Keratinocyte (primary cell): ENCODE results near the gene SLC2A4RG. TPM values are rescaled to one million over a fixed set of nuclear protein-coding genes. Genes with fewer than 3 reads are reported as not detected.

Source experiments
- DNase-seq: peaks from one replicate; pipeline ENCODE4 v3.0.0-alpha.2; 2011; ENCODE audit warnings: low read depth, missing footprints, low spot score
- FAIRE-seq: peaks from 2 replicates; lab custom pipeline; 2011; peaks lifted over from hg19 to GRCh38; lab: Jason Lieb, UNC
- H2AFZ ChIP-seq: 2 replicates; pipeline ENCODE4 v1.6.0; 2012; ENCODE audit warnings: low read length, control low read depth, inconsistent platforms; ENCODE audit not compliant: control insufficient read depth
- H3K27ac ChIP-seq: 2 replicates; pipeline ENCODE4 v1.5.1; 2011; ENCODE audit warnings: low read length; ENCODE audit not compliant: control insufficient read depth, insufficient read depth
- H3K27me3 ChIP-seq: 3 replicates; pipeline ENCODE4 v1.6.0; 2011; ENCODE audit warnings: low read length; ENCODE audit not compliant: control insufficient read depth, insufficient read depth; ENCODE audit errors: extremely low read depth
- H3K36me3 ChIP-seq, 2 experiments: 2 replicates in 1 of 2; 3 replicates in 1 of 2; pipeline ENCODE4 v1.5.1; 2011; ENCODE audit warnings: low read length in 2 of 2, mild to moderate bottlenecking in 1 of 2; ENCODE audit not compliant: control insufficient read depth in 2 of 2, insufficient read depth in 2 of 2; ENCODE audit errors: extremely low read depth in 1 of 2
- H3K4me1 ChIP-seq: 3 replicates; pipeline ENCODE4 v1.5.1; 2011; ENCODE audit warnings: low read length; ENCODE audit not compliant: control insufficient read depth, insufficient read depth; ENCODE audit errors: extremely low read depth
- H3K4me2 ChIP-seq: 3 replicates; pipeline ENCODE4 v1.6.0; 2011; ENCODE audit warnings: low read depth, low read length; ENCODE audit not compliant: control insufficient read depth, insufficient read depth; ENCODE audit errors: extremely low read depth
- H3K4me3 ChIP-seq, 3 experiments: fragments of 200-600 bp in 1 of 3; sonication (generic) in 1 of 3; 2 replicates in 2 of 3; 3 replicates in 1 of 3; pipeline ENCODE4 v1.5.1; 2011 to 2016; ENCODE audit warnings: low read length in 3 of 3, mild to moderate bottlenecking in 3 of 3, control low read depth in 2 of 3, inconsistent platforms in 1 of 3, low read depth in 1 of 3, mixed read lengths in 1 of 3, mixed run types in 1 of 3, moderate library complexity in 1 of 3; ENCODE audit not compliant: control insufficient read depth in 2 of 3, insufficient read depth in 2 of 3; ENCODE audit errors: extremely low read depth in 1 of 3
- H3K79me2 ChIP-seq: 2 replicates; pipeline ENCODE4 v1.6.0; 2012; ENCODE audit warnings: low read length; ENCODE audit not compliant: control insufficient read depth, insufficient read depth
- H3K9ac ChIP-seq: 3 replicates; pipeline ENCODE4 v1.6.0; 2011; ENCODE audit warnings: low read length; ENCODE audit not compliant: control insufficient read depth, insufficient read depth; ENCODE audit errors: extremely low read depth
- H3K9me1 ChIP-seq: 3 replicates; pipeline ENCODE4 v1.6.0; 2011; ENCODE audit warnings: low read length; ENCODE audit not compliant: control insufficient read depth, insufficient read depth; ENCODE audit errors: extremely low read depth
- H3K9me3 ChIP-seq: 2 replicates; pipeline ENCODE4 v1.5.1; 2012; ENCODE audit warnings: low read depth, low read length; ENCODE audit not compliant: control insufficient read depth
- H4K20me1 ChIP-seq: 3 replicates; pipeline ENCODE4 v1.6.0; 2011; ENCODE audit warnings: low read length; ENCODE audit not compliant: control insufficient read depth, insufficient read depth; ENCODE audit errors: extremely low read depth
- EZH2 ChIP-seq: IDR thresholded peaks from one replicate; pipeline ENCODE4 v1.6.1; 2012; ENCODE audit warnings: inconsistent platforms, mild to moderate bottlenecking, low read length, moderate library complexity
- dilution Hi-C: fragments of 300-500 bp; cut with MboI; formaldehyde crosslinking; loops from one replicate; pipeline ENCODE4 v1.7.0; 2020; ENCODE audit warnings: low sequenced_read_pairs; ENCODE audit not compliant: extremely low pct_ligation_motif_present
- polyA plus RNA-seq, 5 experiments: library from polyadenylated mRNA; depleted of rRNA in 3 of 5; stranded (reverse) in 3 of 5; stranded (forward) in 1 of 5; unstranded in 1 of 5; fragments of >200 nt; gene quantifications; 1 replicate in 1 of 5; 2 replicates in 3 of 5; 3 replicates in 1 of 5; pipeline versions ENCODE4 v1.2.1 to v1.2.3, GENCODE V29; 2011 to 2012; ENCODE audit warnings: missing spikeins in 2 of 5, low read depth in 1 of 5, low replicate concordance in 1 of 5
- TF ChIP-seq, protein P1 (sequence below), 3 experiments: IDR thresholded peaks in 1 of 3; conservative IDR thresholded peaks in 1 of 3; optimal IDR thresholded peaks in 1 of 3; 2 replicates in 2 of 3; 3 replicates in 1 of 3; pipeline versions ENCODE3 to v1.5.1; 2011; ENCODE audit warnings: low read length in 3 of 3, mild to moderate bottlenecking in 3 of 3, moderate library complexity in 2 of 3, control low read depth in 1 of 3, inconsistent platforms in 1 of 3; ENCODE audit not compliant: insufficient read depth in 2 of 3; ENCODE audit errors: extremely low read depth in 1 of 3

SLC2A4RG gene
- polyA plus RNA-seq, 1 donor (not counting 4 experiments of a cell fraction or from before 2014, with no cell fraction given): 23.5 TPM

- H3K27ac ChIP-seq: no peak overlapping the region
- H3K9me3 ChIP-seq: no peaks in the 10 kb centered on the region
- H3K27me3 ChIP-seq: peaks cover 3% of the 10 kb centered on the region
- H3K4me3 ChIP-seq: no peak overlapping the region
- H3K4me2 ChIP-seq: no peak overlapping the region
- no peak for FAIRE-seq
- no peaks in the 10 kb centered on the region for H3K9me1 ChIP-seq
- no peaks in the 10 kb centered on the region for H3K36me3 ChIP-seq
- no peak for DNase-seq
- no peak overlapping the region for H2AFZ ChIP-seq
- H3K9ac ChIP-seq: no peak overlapping the region
- H4K20me1 ChIP-seq: no peaks in the 10 kb centered on the region
- no peaks in the 10 kb centered on the region for H3K4me1 ChIP-seq
- TF ChIP-seq, protein P1, sequence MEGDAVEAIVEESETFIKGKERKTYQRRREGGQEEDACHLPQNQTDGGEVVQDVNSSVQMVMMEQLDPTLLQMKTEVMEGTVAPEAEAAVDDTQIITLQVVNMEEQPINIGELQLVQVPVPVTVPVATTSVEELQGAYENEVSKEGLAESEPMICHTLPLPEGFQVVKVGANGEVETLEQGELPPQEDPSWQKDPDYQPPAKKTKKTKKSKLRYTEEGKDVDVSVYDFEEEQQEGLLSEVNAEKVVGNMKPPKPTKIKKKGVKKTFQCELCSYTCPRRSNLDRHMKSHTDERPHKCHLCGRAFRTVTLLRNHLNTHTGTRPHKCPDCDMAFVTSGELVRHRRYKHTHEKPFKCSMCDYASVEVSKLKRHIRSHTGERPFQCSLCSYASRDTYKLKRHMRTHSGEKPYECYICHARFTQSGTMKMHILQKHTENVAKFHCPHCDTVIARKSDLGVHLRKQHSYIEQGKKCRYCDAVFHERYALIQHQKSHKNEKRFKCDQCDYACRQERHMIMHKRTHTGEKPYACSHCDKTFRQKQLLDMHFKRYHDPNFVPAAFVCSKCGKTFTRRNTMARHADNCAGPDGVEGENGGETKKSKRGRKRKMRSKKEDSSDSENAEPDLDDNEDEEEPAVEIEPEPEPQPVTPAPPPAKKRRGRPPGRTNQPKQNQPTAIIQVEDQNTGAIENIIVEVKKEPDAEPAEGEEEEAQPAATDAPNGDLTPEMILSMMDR (optimal IDR thresholded peaks at IDR 0.05 in 1 of 3, IDR thresholded peaks at IDR 0.05 in 1 of 3, conservative IDR thresholded peaks at IDR 0.05 in 1 of 3; ENCODE audit: extremely low read depth in 1 of 3, insufficient read depth in 2 of 3, low read length in 3 of 3): no peak
- no peak for TF ChIP-seq EZH2
- no peaks in the 10 kb centered on the region for H3K79me2 ChIP-seq
- dilution Hi-C loops: no loop called here
These were observed 13.0 kb downstream of the SLC2A4RG start for GRCh38 chr20:63752411-63753101.

- Histone ChIP-seq H3K9me3 (no peaks in the 10 kb centered on the region), H3K27me3 (peaks cover 3% of the 10 kb centered on the region), H3K36me3 (no peaks in the 10 kb centered on the region), H4K20me1 (no peaks in the 10 kb centered on the region), H3K4me3 (no peak overlapping the region), H3K9ac (no peak overlapping the region), H3K79me2 (no peaks in the 10 kb centered on the region), H3K4me1 (no peaks in the 10 kb centered on the region), H3K9me1 (no peaks in the 10 kb centered on the region), H2AFZ (no peak overlapping the region), H3K27ac (no peak overlapping the region), H3K4me2 (no peak overlapping the region)
- no peak for DNase-seq
- no peak for TF ChIP-seq EZH2
- TF ChIP-seq, protein P1 (optimal IDR thresholded peaks at IDR 0.05 in 1 of 3, IDR thresholded peaks at IDR 0.05 in 1 of 3, conservative IDR thresholded peaks at IDR 0.05 in 1 of 3; ENCODE audit: extremely low read depth in 1 of 3, insufficient read depth in 2 of 3, low read length in 3 of 3): no peak
- FAIRE-seq: no peak
- dilution Hi-C loops: no loop called here
These were observed 13.8 kb downstream of the SLC2A4RG start for GRCh38 chr20:63753381-63753780.
